GM18909 (cell line): ENCODE results near the gene SIPA1L3.
"Not testable (repeated sequence)": the region's sequence is repeated elsewhere in the genome, so short reads cannot be mapped to it uniquely, and the experiment has no call there.

ENCODE experiments used
- ATAC-seq: cut with Tn5 transposase; IDR thresholded peaks from one replicate; pipeline ENCODE4 v1.9.1; 2021; ENCODE audit warnings: mild to moderate bottlenecking; ENCODE audit not compliant: unreplicated experiment, poor library complexity

Gene SIPA1L3

GRCh38 chr19:38017401-38018151, 110.6 kb downstream of the SIPA1L3 start:
- ATAC-seq, result no peak

GRCh38 chr19:38018694-38019395, 111.8 kb downstream of the SIPA1L3 start:
- no peak for ATAC-seq

- ATAC-seq, result no peak
Observed at GRCh38 chr19:38019396-38019724, 112.4 kb downstream of the SIPA1L3 start.

- no peak for ATAC-seq
Observed at GRCh38 chr19:38020311-38020710, 113.3 kb downstream of the SIPA1L3 start.

GRCh38 chr19:38021352-38021751, 114.3 kb downstream of the SIPA1L3 start:
- ATAC-seq, result no peak

- no peak for ATAC-seq
Observed at GRCh38 chr19:38022791-38023670, 116.0 kb downstream of the SIPA1L3 start.

GRCh38 chr19:38023671-38024541, 116.9 kb downstream of the SIPA1L3 start:
- no peak for ATAC-seq

GRCh38 chr19:38024992-38025908, 118.2 kb downstream of the SIPA1L3 start:
- no peak for ATAC-seq

- no peak for ATAC-seq
Observed at GRCh38 chr19:38025909-38026307, 118.9 kb downstream of the SIPA1L3 start.

GRCh38 chr19:38028913-38029510, 122.0 kb downstream of the SIPA1L3 start:
- no peak for ATAC-seq

GRCh38 chr19:38030001-38030400, 123.0 kb downstream of the SIPA1L3 start:
- ATAC-seq, result not testable (repeated sequence)

GRCh38 chr19:38030686-38031422, 123.8 kb downstream of the SIPA1L3 start:
- ATAC-seq, result no peak

- ATAC-seq, result no peak
Observed at GRCh38 chr19:38031423-38031770, 124.4 kb downstream of the SIPA1L3 start.

GRCh38 chr19:38032151-38032550, 125.1 kb downstream of the SIPA1L3 start:
- ATAC-seq, result no peak

- no peak for ATAC-seq
Observed at GRCh38 chr19:38032951-38033350, 125.9 kb downstream of the SIPA1L3 start.

GRCh38 chr19:38033658-38034491, 126.9 kb downstream of the SIPA1L3 start:
- peak; percentile 77 for ATAC-seq

- ATAC-seq, result no peak
Observed at GRCh38 chr19:38034492-38034860, 127.5 kb downstream of the SIPA1L3 start.
